Adrenal gland (tissue), 12 donors: ENCODE measurements around the gene AGAP1. TPM values are rescaled to one million over a fixed set of nuclear protein-coding genes. Genes with fewer than 3 reads are reported as not detected.

Experiments used
- DNase-seq, 7 donors: peaks; one replicate each; pipeline ENCODE4 v3.0.0-alpha.2; 2019 to 2020
- H3K27ac ChIP-seq, 5 donors: fragments of 200-600 bp; sonication (generic) in 4 of 5; 1 replicate in 3 of 5; 2 replicates in 2 of 5; pipeline versions ENCODE4 v1.5.1 to v1.8.0; 2016 to 2020; ENCODE audit warnings: mild to moderate bottlenecking in 1 of 5
- H3K27me3 ChIP-seq: fragments of 200-600 bp; 2 replicates; pipeline ENCODE4 v1.8.0; 2021
- H3K36me3 ChIP-seq, 2 donors: fragments of 200-600 bp; replicated peaks in 1 of 2; 1 replicate in 1 of 2; 2 replicates in 1 of 2; pipeline versions ENCODE4 v1.5.1 to v1.8.0; 2018 to 2022
- H3K4me1 ChIP-seq, 2 donors: fragments of 200-600 bp; replicated peaks in 1 of 2; 1 replicate in 1 of 2; 2 replicates in 1 of 2; pipeline versions ENCODE4 v1.5.1 to v1.8.0; 2018 to 2021
- H3K4me3 ChIP-seq, 4 donors: fragments of 200-600 bp; sonication (generic) in 3 of 4; one replicate each; pipeline ENCODE4 v1.5.1; 2016 to 2018
- H3K9me3 ChIP-seq, 3 donors: fragments of 200-600 bp; sonication (generic) in 1 of 3; replicated peaks in 1 of 3; 1 replicate in 2 of 3; 2 replicates in 1 of 3; pipeline versions ENCODE4 v1.5.1 to v1.8.0; 2016 to 2021
- CTCF ChIP-seq, 6 experiments: fragments of 450-650 bp in 4 of 6; fragments of 200-600 bp in 2 of 6; sonication (generic) in 1 of 6; IDR thresholded peaks; 1 replicate in 5 of 6; 2 replicates in 1 of 6; pipeline versions ENCODE4 v1.5.1 to v1.8.0; 2016 to 2021; ENCODE audit warnings: antibody characterized with exemption in 6 of 6, mild to moderate bottlenecking in 2 of 6, moderate library complexity in 1 of 6
- POLR2A ChIP-seq, 2 donors: fragments of 450-650 bp; IDR thresholded peaks; one replicate each; pipeline ENCODE4 v1.6.1; 2017; ENCODE audit warnings: antibody characterized with exemption in 2 of 2, mild to moderate bottlenecking in 2 of 2, moderate library complexity in 1 of 2
- WGBS, 4 donors: extraction: QIAGEN DNeasy Blood & Tissue Kit in 2 of 4; methylation state at CpG; one replicate each; pipeline versions ENCODE4 v1.1.5 to v1.1.7; 2013 to 2017; 5-methylcytosine and 5-hydroxymethylcytosine counted together
- intact Hi-C, 2 donors: fragments of 100-400 bp; cut with DNase I; formaldehyde crosslinking; loops; one replicate each; pipeline versions ENCODE4 v1.14.1 to v1.15.0; 2022 to 2023
- polyA plus RNA-seq, 3 donors: library from polyadenylated mRNA; stranded (reverse); fragments of 200-250 nt in 2 of 3; fragments of 350-450 nt in 1 of 3; fragmentation: Illumina TruSeq in 1 of 3; extraction: RNeasy Lipid Tissue Mini Kit (QIAGEN cat#74804) in 1 of 3; gene quantifications; one replicate each; pipeline ENCODE4 v1.2.3, GENCODE V29; 2013 to 2014
- total RNA-seq, 9 donors: library from RNA; depleted of rRNA in 4 of 9; stranded (reverse); fragments of >200 nt in 4 of 9; fragments of 120-200 nt in 1 of 9; fragmentation: NEBNext Ultra II Directional in 1 of 9; extraction: Animal tissue kit (Norgen Biotek cat#: 25700) in 1 of 9; gene quantifications; one replicate each; pipeline versions ENCODE4 v1.1.0 to v1.2.4, GENCODE V29; 2013 to 2023
- donor health status: healthy with polysubstance abuse.
- donor health status: Bipolar disorder and iron deficiency.
- donor health status: DM: yes; HTN: yes; CAD: no.
- donor health status: DM: no; HTN: no; CAD: no.
- donor health status: DM: no; HTN: no; CAD: no.
- donor health status: DM: yes; HTN: yes; CAD: no.

The AGAP1 gene
- total and polyA plus RNA-seq, 12 donors = 5.3 to 29.6 (median 17.7) TPM

GRCh38 chr2:236122236-236122635 lies 628.4 kb downstream of the AGAP1 start:
- no peak for TF ChIP-seq POLR2A (IDR thresholded peaks at IDR 0.05)
- no peak for TF ChIP-seq CTCF (IDR thresholded peaks at IDR 0.05)
- intact Hi-C loops = no loop called here
- H3K27me3 ChIP-seq = no peaks in the 10 kb centered on the region
- WGBS, 4 donors = 88 to 94% (median 91%) methylated on average over 3 of the region's 3 CpGs
- no peaks in the 10 kb centered on the region for H3K4me1 ChIP-seq
- no peak overlapping the region for H3K27ac ChIP-seq
- H3K9me3 ChIP-seq = no peaks in the 10 kb centered on the region
- no peak overlapping the region for H3K4me3 ChIP-seq
- DNase-seq = no peak
- no peaks in the 10 kb centered on the region for H3K36me3 ChIP-seq

DNA sequence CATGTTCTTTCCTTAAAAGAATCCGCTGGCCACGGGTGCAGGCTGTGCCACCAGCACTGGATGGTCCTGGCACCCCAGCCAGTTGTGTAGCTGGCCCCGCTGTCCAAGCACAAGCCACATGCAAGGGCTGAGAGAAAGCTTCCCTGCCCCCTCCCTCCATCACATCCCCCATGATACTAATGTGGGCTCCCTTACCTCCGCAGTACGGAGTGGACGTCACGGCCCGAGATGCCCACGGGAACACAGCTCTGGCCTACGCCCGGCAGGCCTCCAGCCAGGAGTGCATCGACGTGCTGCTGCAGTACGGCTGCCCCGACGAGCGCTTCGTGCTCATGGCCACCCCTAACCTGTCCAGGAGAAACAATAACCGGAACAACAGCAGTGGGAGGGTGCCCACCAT lies 629.9 kb downstream of the AGAP1 start:
- no peaks in the 10 kb centered on the region for H3K36me3 ChIP-seq
- DNase-seq = no peak
- H3K9me3 ChIP-seq = no peaks in the 10 kb centered on the region
- TF ChIP-seq CTCF (IDR thresholded peaks at IDR 0.05) (no peak), POLR2A (IDR thresholded peaks at IDR 0.05) (no peak)
- H3K4me1 ChIP-seq = no peaks in the 10 kb centered on the region
- H3K27me3 ChIP-seq = no peaks in the 10 kb centered on the region
- WGBS, 4 donors = 95 to 97% (median 96%) methylated on average over 19 of the region's 19 CpGs
- intact Hi-C loops = no loop called here
- H3K27ac ChIP-seq = no peak overlapping the region
- H3K4me3 ChIP-seq = no peak overlapping the region

GRCh38 chr2:236124182-236124893 lies 630.5 kb downstream of the AGAP1 start:
- no peak for TF ChIP-seq POLR2A (IDR thresholded peaks at IDR 0.05)
- intact Hi-C loops = no loop called here
- no peaks in the 10 kb centered on the region for H3K27me3 ChIP-seq

GRCh38 chr2:236125541-236125940 lies 631.7 kb downstream of the AGAP1 start:
- no peaks in the 10 kb centered on the region for H3K9me3 ChIP-seq
- no peak for TF ChIP-seq CTCF (IDR thresholded peaks at IDR 0.05)
- intact Hi-C loops = no loop called here
- no peaks in the 10 kb centered on the region for H3K36me3 ChIP-seq
- no peak for DNase-seq
- H3K4me3 ChIP-seq = no peak overlapping the region
- no peaks in the 10 kb centered on the region for H3K27me3 ChIP-seq
- H3K27ac ChIP-seq = no peak overlapping the region
- no peaks in the 10 kb centered on the region for H3K4me1 ChIP-seq
- 91 to 95% (median 93%) methylated on average over 16 of the region's 16 CpGs for WGBS, 4 donors

More at GRCh38 chr2:236124182-236124893, 630.5 kb downstream of the AGAP1 start:
- Histone ChIP-seq H3K4me1 (no peaks in the 10 kb centered on the region), H3K36me3 (no peaks in the 10 kb centered on the region), H3K4me3 (no peak overlapping the region), H3K27ac (no peak overlapping the region), H3K9me3 (no peaks in the 10 kb centered on the region)
- WGBS, 4 donors = 94 to 96% (median 95%) methylated on average over 30 of the region's 30 CpGs
- no peak for DNase-seq

DNA sequence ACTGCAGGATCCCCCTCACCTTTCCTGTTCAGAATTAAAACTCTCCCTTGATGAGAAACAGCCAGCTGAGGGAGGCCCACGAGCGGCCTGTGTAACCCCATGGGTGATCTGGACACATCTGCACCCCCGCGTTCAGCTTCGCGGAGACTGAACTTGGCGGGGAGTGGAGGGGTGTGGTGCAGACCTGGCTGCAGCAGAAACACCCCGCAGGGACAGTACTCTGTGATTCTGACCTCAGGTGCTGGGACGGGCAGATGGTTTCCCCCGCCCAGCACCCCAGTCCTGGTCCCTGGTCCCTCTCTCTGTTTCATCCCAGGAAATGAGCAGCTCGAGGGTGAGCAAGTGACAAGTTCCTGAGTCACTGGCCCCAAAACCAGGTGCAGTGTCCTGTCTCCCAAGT lies 633.2 kb downstream of the AGAP1 start:
- WGBS, 4 donors = 93 to 98% (median 93%) methylated on average over 7 to 11 of the region's 11 CpGs
- Histone ChIP-seq H3K4me3 (no peak overlapping the region), H3K36me3 (no peaks in the 10 kb centered on the region), H3K4me1 (no peaks in the 10 kb centered on the region), H3K9me3 (no peaks in the 10 kb centered on the region), H3K27ac (no peak overlapping the region), H3K27me3 (no peaks in the 10 kb centered on the region)
- no peak for DNase-seq
- intact Hi-C loops = no loop called here
- TF ChIP-seq POLR2A (IDR thresholded peaks at IDR 0.05) (no peak), CTCF (IDR thresholded peaks at IDR 0.05) (no peak)
